ENCODE data around the gene NFATC2. TPM values are rescaled to one million over a fixed set of nuclear protein-coding genes. Genes with fewer than 3 reads are reported as not detected.

NFATC2 gene
- total RNA-seq, 2 experiments from 2014 or later, result 32.5 to 33.2 TPM

GRCh38 chr20:51461306-51461705 is 81.2 kb downstream of the NFATC2 start:
- no peaks in the 10 kb centered on the region for H3K27me3 ChIP-seq (ENCODE audit: control insufficient read depth in 1 of 2, insufficient read depth in 2 of 2, low read length in 2 of 2)
- Mint-ChIP-seq H3K9me3 (no peaks in the 10 kb centered on the region), H3K36me3 (ENCODE audit: low read depth) (peaks cover 78% of the 10 kb centered on the region), H3K4me1 (ENCODE audit: low read depth) (peaks cover 13% of the 10 kb centered on the region), H3K27me3 (no peaks in the 10 kb centered on the region), H3K4me3 (no peak overlapping the region), H3K27ac (peak overlapping the region; percentile 17)
- CTCF ChIA-PET, result no interaction called here
- H3K27ac ChIP-seq (ENCODE audit: low read depth in 1 of 2, low read length in 2 of 2), result no peak overlapping the region
- peaks cover 69% of the 10 kb centered on the region for H3K36me3 ChIP-seq (ENCODE audit: insufficient read depth, low read length)
- H3K9me3 ChIP-seq (ENCODE audit: control insufficient read depth in 1 of 2, insufficient read depth in 1 of 2, low read length in 2 of 2), result no peaks in the 10 kb centered on the region
- ATAC-seq (ENCODE audit: poor library complexity) (no peak), DNase-seq (no peak)
- H3K4me3 ChIP-seq (ENCODE audit: low read length), result no peak overlapping the region
- POLR2A ChIA-PET, result interaction anchor here (0.7 kb wide), 1 partner anchor 61 kb away, joined by 3 read pairs; no protein-coding TSS in a partner anchor
- intact Hi-C loops (cut with DNase I, micrococcal nuclease), result no loop called here
- TF ChIP-seq CTCF (IDR thresholded peaks at IDR 0.05), result no peak
- H3K4me1 ChIP-seq (ENCODE audit: insufficient read depth, low read length), result peaks cover 30% of the 10 kb centered on the region

GRCh38 chr20:51460569-51461265 is 81.8 kb downstream of the NFATC2 start:
- Mint-ChIP-seq H3K36me3 (ENCODE audit: low read depth) (peaks cover 74% of the 10 kb centered on the region), H3K27ac (peak overlapping the region; percentile 17), H3K4me3 (no peak overlapping the region), H3K4me1 (ENCODE audit: low read depth) (peaks cover 13% of the 10 kb centered on the region), H3K27me3 (no peaks in the 10 kb centered on the region), H3K9me3 (no peaks in the 10 kb centered on the region)
- Histone ChIP-seq H3K9me3 (ENCODE audit: control insufficient read depth in 1 of 2, insufficient read depth in 1 of 2, low read length in 2 of 2) (no peaks in the 10 kb centered on the region), H3K4me1 (ENCODE audit: insufficient read depth, low read length) (peaks cover 32% of the 10 kb centered on the region), H3K36me3 (ENCODE audit: insufficient read depth, low read length) (peaks cover 67% of the 10 kb centered on the region), H3K27me3 (ENCODE audit: control insufficient read depth in 1 of 2, insufficient read depth in 2 of 2, low read length in 2 of 2) (no peaks in the 10 kb centered on the region), H3K4me3 (ENCODE audit: low read length) (no peak overlapping the region), H3K27ac (ENCODE audit: low read depth in 1 of 2, low read length in 2 of 2) (no peak overlapping the region)
- TF ChIP-seq CTCF (IDR thresholded peaks at IDR 0.05), result no peak
- ATAC-seq (ENCODE audit: poor library complexity) (no peak), DNase-seq (peak in 2 of 14 experiments; percentile 31 to 37)
- intact Hi-C loops (cut with DNase I, micrococcal nuclease), result no loop called here
- CTCF ChIA-PET, result no interaction called here
- POLR2A ChIA-PET, result interaction anchor here (1.5 kb wide), 1 partner anchor 102 kb away, joined by 3 read pairs; no protein-coding TSS in a partner anchor

DNA sequence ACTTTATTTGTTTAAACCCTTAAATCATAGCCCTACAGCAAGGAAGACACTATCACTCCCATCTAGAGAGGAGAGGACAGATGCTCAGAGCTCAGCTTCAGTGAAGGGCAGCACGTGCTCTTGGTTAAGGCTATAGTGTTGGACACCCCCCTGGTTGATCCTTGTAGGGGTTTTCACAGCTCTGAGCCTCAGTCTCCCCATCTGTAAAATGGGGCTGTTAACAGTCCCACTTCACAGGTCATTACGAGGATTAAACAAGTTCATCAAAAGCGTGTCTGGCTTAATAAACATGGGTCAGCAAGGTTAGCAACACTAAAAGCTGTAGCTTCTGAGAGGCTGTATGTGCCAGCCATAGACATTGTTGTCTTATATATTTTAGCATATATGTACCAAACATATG is 82.4 kb downstream of the NFATC2 start:
- H3K36me3 Mint-ChIP-seq (ENCODE audit: low read depth), result peaks cover 74% of the 10 kb centered on the region
- peaks cover 64% of the 10 kb centered on the region for H3K36me3 ChIP-seq (ENCODE audit: insufficient read depth, low read length)
- CTCF ChIA-PET, result no interaction called here

More for the DNA sequence above, 82.4 kb downstream of the NFATC2 start:
- Histone ChIP-seq H3K27ac (ENCODE audit: low read depth in 1 of 2, low read length in 2 of 2) (no peak overlapping the region), H3K4me1 (ENCODE audit: insufficient read depth, low read length) (peaks cover 32% of the 10 kb centered on the region), H3K9me3 (ENCODE audit: control insufficient read depth in 1 of 2, insufficient read depth in 1 of 2, low read length in 2 of 2) (no peaks in the 10 kb centered on the region), H3K4me3 (ENCODE audit: low read length) (no peak overlapping the region), H3K27me3 (ENCODE audit: control insufficient read depth in 1 of 2, insufficient read depth in 2 of 2, low read length in 2 of 2) (no peaks in the 10 kb centered on the region)
- Mint-ChIP-seq H3K4me3 (no peak overlapping the region), H3K4me1 (ENCODE audit: low read depth) (peaks cover 12% of the 10 kb centered on the region), H3K9me3 (no peaks in the 10 kb centered on the region), H3K27me3 (no peaks in the 10 kb centered on the region), H3K27ac (no peak overlapping the region)
- POLR2A ChIA-PET, result interaction anchor here (1.5 kb wide), 1 partner anchor 103 kb away, joined by 3 read pairs; no protein-coding TSS in a partner anchor
- DNase-seq (no peak), ATAC-seq (ENCODE audit: poor library complexity) (no peak)
- no peak for TF ChIP-seq CTCF (IDR thresholded peaks at IDR 0.05)
- intact Hi-C loops (cut with DNase I, micrococcal nuclease), result no loop called here
